KG1 (cell line): Measurements from ENCODE around the gene LETM1.

Experiments
- DNase-seq: peaks from one replicate; lab custom pipeline; 2025; lab: John Stamatoyannopoulos, UW

LETM1 gene

GRCh38 chr4:1856071-1856942, at the start of gene LETM1:
Gene LETM1, minus strand, starts transcription at chr4:1856156. Its CDS starts 206 bp downstream, at chr4:1855950.
- DNase-seq: peak; percentile 87

GRCh38 chr4:1904042-1904441, 48.1 kb upstream of the LETM1 start:
- no peak for DNase-seq

- DNase-seq: no peak
Observed at GRCh38 chr4:1903035-1903434, 47.1 kb upstream of the LETM1 start.

DNA sequence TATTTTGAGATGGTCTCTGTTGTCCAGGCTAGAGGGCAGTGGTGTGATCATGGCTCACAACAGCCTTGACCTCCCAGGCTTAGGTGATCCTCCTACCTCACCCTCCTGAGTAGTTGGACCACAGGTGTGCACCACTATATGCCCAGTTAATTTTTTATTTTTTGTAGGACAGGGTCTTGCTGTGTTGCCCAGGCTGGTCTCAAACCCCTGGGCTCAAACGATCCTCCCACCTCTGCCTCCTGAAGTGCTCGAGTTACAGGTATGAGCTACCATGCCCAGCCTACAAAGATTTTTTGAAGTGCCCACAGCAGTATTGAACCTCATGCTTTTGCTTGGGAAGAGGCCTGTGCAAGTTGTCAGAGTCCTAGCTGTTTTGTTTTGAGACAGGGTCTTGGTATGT, 46.3 kb upstream of the LETM1 start:
- DNase-seq: no peak

DNA sequence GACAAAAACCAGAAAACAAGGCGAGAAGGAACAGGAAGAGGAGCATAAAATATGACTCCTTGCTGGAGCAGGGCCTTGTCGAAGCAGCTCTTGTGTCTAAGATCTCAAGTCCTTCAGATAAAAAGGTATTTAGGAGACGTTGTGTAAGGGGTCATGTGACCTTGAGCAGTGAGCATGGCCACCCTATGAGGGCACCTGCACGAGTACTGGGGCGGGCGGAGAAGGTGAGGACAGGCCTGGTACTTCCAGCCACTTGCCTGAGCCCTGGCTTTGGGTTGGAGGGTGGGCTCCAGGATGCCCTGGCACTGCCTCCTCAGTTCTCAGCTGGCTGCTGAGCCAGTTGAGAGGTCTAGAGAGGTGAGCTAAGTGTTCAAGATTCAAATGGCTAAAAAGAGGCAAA, 45.2 kb upstream of the LETM1 start:
- DNase-seq: no peak

- DNase-seq: no peak
Observed at GRCh38 chr4:1900624-1901023, 44.7 kb upstream of the LETM1 start.

DNA sequence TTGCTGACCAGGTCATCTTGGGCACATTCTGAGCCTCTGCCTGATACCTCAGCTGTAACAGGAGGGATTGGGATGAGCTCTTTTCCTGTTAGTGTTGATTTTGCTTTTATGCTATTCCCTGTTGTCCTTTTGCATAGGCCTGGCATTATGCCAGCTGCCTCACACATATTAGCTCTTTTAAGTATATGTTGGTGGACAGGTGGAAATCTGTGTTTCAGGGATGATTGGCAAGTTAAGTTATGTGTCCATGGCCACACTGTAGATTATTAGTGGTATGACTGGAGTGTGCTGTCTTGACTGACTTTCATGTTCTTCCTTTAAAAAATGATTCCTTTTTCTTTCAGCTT, 44.1 kb upstream of the LETM1 start:
- no peak for DNase-seq

GRCh38 chr4:1899149-1900086, 43.5 kb upstream of the LETM1 start:
- DNase-seq: no peak

DNA sequence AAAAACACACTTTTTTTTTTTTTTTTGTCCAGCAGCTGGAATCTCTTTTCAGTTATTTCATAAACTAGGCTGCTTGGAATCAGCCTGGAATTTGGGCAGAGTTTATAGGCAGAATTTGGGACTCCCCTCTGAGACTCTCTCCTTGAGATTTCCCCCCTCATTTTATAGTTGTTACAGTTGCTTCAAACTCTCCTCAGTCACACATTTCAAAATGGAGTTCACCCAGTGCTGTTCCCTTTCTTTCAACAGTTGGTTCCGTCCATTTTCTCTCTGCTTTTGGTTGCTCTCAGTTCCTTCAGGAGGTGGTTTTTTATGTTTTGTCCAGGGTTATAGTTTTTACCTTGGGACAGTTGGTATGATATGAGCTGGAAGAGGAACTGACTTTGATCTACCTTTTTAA, 42.7 kb upstream of the LETM1 start:
- DNase-seq: no peak

GRCh38 chr4:1898007-1898406, 42.1 kb upstream of the LETM1 start:
- DNase-seq: no peak

DNA sequence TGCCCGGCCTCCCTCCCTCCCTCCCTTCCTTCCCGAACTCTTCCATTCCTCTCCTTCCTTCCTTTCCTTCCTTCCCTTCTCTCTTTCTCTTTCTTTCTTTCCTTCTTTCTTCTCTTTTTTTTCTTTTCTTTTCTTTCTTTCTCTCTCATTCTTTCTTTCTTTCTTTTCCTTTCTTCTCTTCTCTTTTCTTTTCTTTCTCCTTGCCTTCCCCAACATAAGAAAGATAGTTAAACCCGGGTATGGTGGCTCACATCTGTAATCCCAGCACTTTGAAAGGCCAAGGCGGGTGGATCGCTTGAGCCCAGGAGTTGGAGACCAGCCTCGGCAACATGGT, 40.7 kb upstream of the LETM1 start:
- no peak for DNase-seq

DNA sequence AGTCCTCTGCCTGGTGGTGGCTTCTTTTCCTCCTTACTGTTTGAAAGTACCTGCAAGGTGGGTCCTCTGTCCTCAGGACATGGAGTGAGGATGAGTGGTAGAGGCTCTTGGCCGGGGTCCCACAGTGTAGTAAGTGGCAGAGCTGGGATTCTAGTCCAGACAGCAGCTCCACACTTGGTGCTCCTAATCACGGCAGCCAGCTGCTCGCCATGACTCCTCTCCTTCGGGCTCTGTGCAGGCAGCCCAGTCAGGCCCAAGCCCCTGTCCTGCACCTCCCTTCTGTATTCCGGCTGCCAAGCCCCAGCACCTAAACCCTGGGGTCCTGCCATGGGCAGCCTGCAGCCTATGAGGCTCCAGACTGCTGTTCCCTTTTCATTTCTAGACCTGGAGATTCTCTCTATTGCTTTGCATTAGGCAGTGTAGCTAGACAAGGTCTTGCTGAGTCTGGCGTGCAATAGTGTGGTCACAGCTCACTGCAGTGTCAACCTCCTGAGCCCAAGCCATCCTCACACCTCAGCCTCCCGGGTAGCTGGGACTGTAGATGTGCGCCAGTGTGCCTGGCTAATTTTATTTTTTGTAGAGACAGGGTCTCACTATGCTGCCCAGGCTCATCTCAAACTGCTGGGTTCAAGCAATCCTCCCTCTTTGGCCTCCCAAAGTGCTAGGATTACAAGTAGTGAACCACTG, 40.2 kb upstream of the LETM1 start:
- DNase-seq: no peak

- no peak for DNase-seq
Observed at GRCh38 chr4:1890979-1891570, 35.1 kb upstream of the LETM1 start.

DNA sequence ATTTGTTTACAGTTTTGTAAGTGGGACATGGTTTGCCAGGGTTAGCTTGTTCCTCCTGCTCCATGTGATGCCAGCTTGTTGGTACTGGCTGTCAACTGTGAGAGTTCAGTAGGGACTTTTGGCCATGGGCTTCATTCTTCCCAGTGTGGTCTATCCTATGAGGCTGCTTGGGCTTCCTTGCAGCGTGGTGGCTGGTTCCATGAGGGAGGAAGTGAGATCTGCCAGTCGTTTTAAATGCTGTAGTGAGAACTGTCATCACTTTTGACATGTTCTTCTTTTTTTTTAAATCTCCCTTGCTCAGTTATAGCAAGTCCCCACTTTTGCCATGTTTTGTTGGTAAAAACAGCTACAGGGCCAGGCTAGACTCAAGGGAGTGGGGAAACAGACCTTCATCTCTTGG, 31.1 kb upstream of the LETM1 start:
- DNase-seq: no peak

GRCh38 chr4:1885414-1885813, 29.5 kb upstream of the LETM1 start:
- no peak for DNase-seq

GRCh38 chr4:1883583-1883982, 27.6 kb upstream of the LETM1 start:
- no peak for DNase-seq

GRCh38 chr4:1882850-1883271, 26.9 kb upstream of the LETM1 start:
- DNase-seq: no peak

DNA sequence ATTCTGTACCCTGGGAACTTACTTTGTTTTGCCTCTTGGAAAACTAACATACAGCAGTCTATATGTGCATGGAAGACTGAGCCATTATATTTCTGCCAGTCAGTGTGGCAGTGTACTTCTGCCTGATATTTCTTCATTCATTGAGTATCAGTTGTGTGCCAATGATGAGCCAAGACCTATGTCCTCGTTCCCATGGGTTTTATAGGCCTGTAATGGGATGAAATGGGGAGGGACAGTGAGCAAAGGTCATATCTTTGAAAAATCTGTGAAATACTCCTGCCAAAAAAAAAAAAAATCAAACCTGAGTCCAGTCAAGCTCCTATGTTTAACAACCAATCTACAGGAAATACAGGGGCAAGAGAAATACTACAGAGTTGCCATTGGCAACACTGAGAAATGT, 24.4 kb upstream of the LETM1 start:
- DNase-seq: no peak

GRCh38 chr4:1879485-1879884, 23.5 kb upstream of the LETM1 start:
- DNase-seq: no peak

- DNase-seq: no peak
Observed at GRCh38 chr4:1874201-1874600, 18.2 kb upstream of the LETM1 start.

DNA sequence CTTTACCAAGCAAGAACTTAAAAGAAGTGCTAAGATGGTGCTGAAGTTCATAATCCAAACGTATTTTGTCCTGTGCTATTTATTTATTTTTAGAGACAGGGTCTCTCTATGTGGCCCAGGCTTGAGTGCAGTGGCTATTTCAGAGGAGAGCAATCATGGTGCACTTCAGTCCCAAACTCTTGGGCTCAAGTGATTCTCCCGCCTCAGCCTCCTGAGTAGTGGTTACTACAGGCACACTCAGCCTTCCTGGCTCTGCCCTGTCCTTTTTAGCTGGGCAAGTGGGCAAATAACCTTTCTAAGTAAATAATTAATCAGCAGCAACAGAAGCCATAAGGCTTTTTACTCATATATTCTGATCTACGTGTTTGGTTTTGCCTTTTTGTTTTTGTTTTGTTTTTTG, 17.8 kb upstream of the LETM1 start:
- DNase-seq: no peak

GRCh38 chr4:1873291-1873690, 17.3 kb upstream of the LETM1 start:
- DNase-seq: no peak
